HL-60 (cell line): ENCODE measurements around the gene HOXB7.

Experiments
- DNase-seq, 2 experiments: peaks; one replicate each; pipeline ENCODE4 v3.0.0-alpha.2; 2010 to 2020; ENCODE audit warnings: low read depth in 1 of 2, low spot score in 1 of 2
- H3K27ac ChIP-seq: fragments of 250-450 bp; sonication (Bioruptor Pico); replicated peaks from 2 replicates; pipeline ENCODE4 v1.5.1; 2020; ENCODE audit warnings: mild to moderate bottlenecking, moderate library complexity
- H3K27me3 ChIP-seq: fragments of 250-450 bp; sonication (Bioruptor Pico); 2 replicates; pipeline ENCODE4 v1.5.1; 2021; ENCODE audit warnings: mild to moderate bottlenecking, moderate library complexity; ENCODE audit not compliant: insufficient read depth, poor library complexity, severe bottlenecking
- H3K4me3 ChIP-seq: replicated peaks from 2 replicates; pipeline ENCODE4 v1.5.1; 2011; ENCODE audit warnings: mild to moderate bottlenecking, control low read depth, low read length; ENCODE audit not compliant: insufficient read depth
- GABPA ChIP-seq: IDR thresholded peaks from 2 replicates; pipeline ENCODE4 v1.6.1; 2012; ENCODE audit warnings: low read depth
- POLR2AphosphoS5 ChIP-seq: IDR thresholded peaks from 2 replicates; pipeline ENCODE4 v1.6.1; 2012; ENCODE audit warnings: low read depth
- SPI1 ChIP-seq: IDR thresholded peaks from 2 replicates; pipeline ENCODE4 v1.6.1; 2012; ENCODE audit warnings: low read depth, mild to moderate bottlenecking, borderline replicate concordance
- TF ChIP-seq, protein P1 (sequence below): IDR thresholded peaks from 2 replicates; pipeline ENCODE4 v1.6.1; 2012; ENCODE audit warnings: low read depth; ENCODE audit not compliant: insufficient replicate concordance
- TF ChIP-seq, protein P2 (sequence below): IDR thresholded peaks from one replicate; pipeline ENCODE4 v1.5.1; 2011; ENCODE audit warnings: low read length, control low read depth, inconsistent platforms; ENCODE audit not compliant: insufficient read depth

HOXB7 gene

DNA sequence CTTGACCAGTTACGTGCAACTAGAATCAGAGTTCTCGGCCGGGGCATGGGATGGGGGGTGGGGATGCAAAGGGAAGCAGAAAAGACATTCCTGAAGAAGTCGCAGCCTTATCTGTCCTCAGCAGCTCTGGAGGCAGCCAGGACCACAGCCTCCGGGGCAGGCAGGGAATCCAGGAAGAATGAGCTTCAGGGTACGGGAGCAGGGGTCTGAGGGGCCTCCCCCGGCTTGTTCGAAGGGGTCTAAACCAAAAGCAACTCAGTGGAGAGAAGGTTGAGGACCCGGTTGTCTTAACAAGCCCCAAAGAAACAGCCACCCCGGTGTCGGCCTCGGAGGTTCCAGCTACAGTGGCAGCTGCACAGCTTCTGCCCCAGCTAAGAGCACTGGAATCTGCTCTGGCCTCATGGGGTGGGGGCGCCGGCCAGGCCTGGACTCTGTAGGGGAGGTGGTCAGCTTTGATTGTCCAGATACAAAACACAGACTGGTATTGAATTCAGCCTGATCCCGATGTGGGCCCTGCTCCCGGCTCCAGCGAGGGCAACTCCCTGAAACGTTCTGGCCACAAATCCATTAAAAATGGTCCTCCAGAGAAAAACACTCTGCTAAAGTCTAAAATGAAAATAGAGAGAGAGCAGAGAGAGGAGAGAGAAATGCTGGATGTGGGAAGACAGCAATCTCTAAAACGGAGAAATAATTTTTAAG lies 40.3 kb downstream of the HOXB7 start:
- H3K27ac ChIP-seq, result no peak overlapping the region
- DNase-seq, result no peak
- H3K27me3 ChIP-seq, result peaks cover 71% of the 10 kb centered on the region
- TF ChIP-seq, protein P1, sequence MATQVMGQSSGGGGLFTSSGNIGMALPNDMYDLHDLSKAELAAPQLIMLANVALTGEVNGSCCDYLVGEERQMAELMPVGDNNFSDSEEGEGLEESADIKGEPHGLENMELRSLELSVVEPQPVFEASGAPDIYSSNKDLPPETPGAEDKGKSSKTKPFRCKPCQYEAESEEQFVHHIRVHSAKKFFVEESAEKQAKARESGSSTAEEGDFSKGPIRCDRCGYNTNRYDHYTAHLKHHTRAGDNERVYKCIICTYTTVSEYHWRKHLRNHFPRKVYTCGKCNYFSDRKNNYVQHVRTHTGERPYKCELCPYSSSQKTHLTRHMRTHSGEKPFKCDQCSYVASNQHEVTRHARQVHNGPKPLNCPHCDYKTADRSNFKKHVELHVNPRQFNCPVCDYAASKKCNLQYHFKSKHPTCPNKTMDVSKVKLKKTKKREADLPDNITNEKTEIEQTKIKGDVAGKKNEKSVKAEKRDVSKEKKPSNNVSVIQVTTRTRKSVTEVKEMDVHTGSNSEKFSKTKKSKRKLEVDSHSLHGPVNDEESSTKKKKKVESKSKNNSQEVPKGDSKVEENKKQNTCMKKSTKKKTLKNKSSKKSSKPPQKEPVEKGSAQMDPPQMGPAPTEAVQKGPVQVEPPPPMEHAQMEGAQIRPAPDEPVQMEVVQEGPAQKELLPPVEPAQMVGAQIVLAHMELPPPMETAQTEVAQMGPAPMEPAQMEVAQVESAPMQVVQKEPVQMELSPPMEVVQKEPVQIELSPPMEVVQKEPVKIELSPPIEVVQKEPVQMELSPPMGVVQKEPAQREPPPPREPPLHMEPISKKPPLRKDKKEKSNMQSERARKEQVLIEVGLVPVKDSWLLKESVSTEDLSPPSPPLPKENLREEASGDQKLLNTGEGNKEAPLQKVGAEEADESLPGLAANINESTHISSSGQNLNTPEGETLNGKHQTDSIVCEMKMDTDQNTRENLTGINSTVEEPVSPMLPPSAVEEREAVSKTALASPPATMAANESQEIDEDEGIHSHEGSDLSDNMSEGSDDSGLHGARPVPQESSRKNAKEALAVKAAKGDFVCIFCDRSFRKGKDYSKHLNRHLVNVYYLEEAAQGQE, result no peak
- TF ChIP-seq SPI1 (no peak), GABPA (no peak), POLR2AphosphoS5 (no peak)
- TF ChIP-seq, protein P2, sequence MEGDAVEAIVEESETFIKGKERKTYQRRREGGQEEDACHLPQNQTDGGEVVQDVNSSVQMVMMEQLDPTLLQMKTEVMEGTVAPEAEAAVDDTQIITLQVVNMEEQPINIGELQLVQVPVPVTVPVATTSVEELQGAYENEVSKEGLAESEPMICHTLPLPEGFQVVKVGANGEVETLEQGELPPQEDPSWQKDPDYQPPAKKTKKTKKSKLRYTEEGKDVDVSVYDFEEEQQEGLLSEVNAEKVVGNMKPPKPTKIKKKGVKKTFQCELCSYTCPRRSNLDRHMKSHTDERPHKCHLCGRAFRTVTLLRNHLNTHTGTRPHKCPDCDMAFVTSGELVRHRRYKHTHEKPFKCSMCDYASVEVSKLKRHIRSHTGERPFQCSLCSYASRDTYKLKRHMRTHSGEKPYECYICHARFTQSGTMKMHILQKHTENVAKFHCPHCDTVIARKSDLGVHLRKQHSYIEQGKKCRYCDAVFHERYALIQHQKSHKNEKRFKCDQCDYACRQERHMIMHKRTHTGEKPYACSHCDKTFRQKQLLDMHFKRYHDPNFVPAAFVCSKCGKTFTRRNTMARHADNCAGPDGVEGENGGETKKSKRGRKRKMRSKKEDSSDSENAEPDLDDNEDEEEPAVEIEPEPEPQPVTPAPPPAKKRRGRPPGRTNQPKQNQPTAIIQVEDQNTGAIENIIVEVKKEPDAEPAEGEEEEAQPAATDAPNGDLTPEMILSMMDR, result no peak
- no peak overlapping the region for H3K4me3 ChIP-seq

DNA sequence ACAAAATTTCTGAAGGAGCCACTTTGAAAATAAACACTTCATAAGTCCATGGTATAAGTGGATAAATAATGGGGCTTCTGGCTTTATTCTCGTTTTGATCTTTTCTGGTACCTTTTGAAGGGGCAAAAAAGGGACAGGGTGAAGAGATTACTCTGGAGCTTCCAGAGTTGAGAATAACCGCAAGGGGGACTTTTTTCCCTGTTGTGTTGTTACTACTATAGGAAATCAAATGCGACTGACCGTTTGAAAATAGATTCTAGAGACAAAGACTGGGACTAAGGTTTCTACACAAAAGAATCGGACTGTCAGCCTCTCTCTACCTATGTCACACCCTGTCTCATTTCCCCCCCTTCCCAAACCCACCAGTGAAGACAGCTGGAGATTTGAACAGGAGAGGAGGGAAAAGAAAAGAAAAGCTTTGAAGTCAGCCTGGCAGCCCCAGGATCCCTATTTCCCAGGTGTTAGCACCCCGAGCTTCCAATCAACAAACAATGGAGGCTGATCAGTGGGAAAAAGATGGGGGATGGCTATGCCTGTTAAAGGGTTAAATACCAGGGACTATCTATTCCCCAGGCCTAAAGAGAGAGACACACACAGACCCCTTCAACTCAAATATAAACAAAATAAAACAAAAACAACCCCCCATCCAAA lies 41.0 kb downstream of the HOXB7 start:
- DNase-seq, result no peak
- H3K27me3 ChIP-seq, result peaks cover 70% of the 10 kb centered on the region
- H3K27ac ChIP-seq, result no peak overlapping the region
- H3K4me3 ChIP-seq, result no peak overlapping the region
- TF ChIP-seq SPI1 (no peak), GABPA (no peak), POLR2AphosphoS5 (no peak)
- TF ChIP-seq, protein P2, result no peak
- TF ChIP-seq, protein P1, result no peak

DNA sequence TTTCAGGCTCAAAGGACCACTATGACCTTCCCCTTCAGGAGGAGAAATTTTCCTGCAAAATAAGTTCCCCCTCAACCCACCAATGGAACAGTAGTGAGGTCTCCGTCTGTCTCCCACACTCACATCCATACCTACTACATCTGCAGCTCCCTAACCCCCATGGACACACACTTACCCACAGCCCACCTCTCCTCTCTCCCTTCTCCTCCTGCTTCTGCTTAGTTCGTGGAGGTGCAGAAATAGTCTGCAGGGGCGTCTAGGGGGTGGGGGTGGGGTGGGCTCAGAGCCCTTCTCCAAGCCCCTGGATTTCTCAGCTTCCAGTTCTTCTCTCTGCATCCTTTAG lies 41.6 kb downstream of the HOXB7 start:
- Histone ChIP-seq H3K27ac (no peak overlapping the region), H3K4me3 (no peak overlapping the region), H3K27me3 (peaks cover 68% of the 10 kb centered on the region)
- DNase-seq, result no peak
- no peak for TF ChIP-seq SPI1
- TF ChIP-seq, protein P2, result no peak
